ENCODE measurements around the gene BTBD9.

GRCh38 chr6:38403548-38403947, 236.2 kb downstream of the BTBD9 start:
- no peak for TF ChIP-seq EZH2phosphoT487 (IDR thresholded peaks at IDR 0.05; ENCODE audit: borderline replicate concordance, low read length)
- no peak for TF ChIP-seq CTCF (IDR thresholded peaks at IDR 0.05; ENCODE audit: low read depth, low read length, poor library complexity, severe bottlenecking)

All from DOHH2 (cell line).